ENCODE results near the gene SLC38A8.
A peak's percentile ranks its signal among the peaks of the same experiment; 100 is the strongest.

SLC38A8 gene

GRCh38 chr16:84049403-84050060 is 6.9 kb upstream of the SLC38A8 start:
- DNase-seq = peak in 6 of 56 donors; percentile 21 to 56 (median 32)

- no peak for DNase-seq
Observed at GRCh38 chr16:84048871-84049270, 6.3 kb upstream of the SLC38A8 start.

- no peak for DNase-seq
Observed at GRCh38 chr16:84048270-84048669, 5.7 kb upstream of the SLC38A8 start.

- DNase-seq = no peak
Observed at GRCh38 chr16:84047626-84048025, 5.0 kb upstream of the SLC38A8 start.

GRCh38 chr16:84047206-84047605 is 4.6 kb upstream of the SLC38A8 start:
- no peak for DNase-seq

GRCh38 chr16:84045818-84046470 is 3.3 kb upstream of the SLC38A8 start:
- no peak for DNase-seq

GRCh38 chr16:84045001-84045817 is 2.6 kb upstream of the SLC38A8 start:
- DNase-seq = no peak

- no peak for DNase-seq
Observed at GRCh38 chr16:84044118-84044488, 1.5 kb upstream of the SLC38A8 start.

- DNase-seq = no peak
Observed at GRCh38 chr16:84043486-84044117, 1.0 kb upstream of the SLC38A8 start.

GRCh38 chr16:84042879-84043485 is 387 bp upstream of the SLC38A8 start:
- no peak for DNase-seq

GRCh38 chr16:84041881-84042280 is 714 bp downstream of the SLC38A8 start:
- DNase-seq = no peak

GRCh38 chr16:84040823-84041820 is 1.5 kb downstream of the SLC38A8 start:
- DNase-seq = peak in 18 of 56 donors; percentile 6 to 58 (median 24)

- DNase-seq = peak in 1 of 56 donors; percentile 31
Observed at GRCh38 chr16:84040226-84040822, 2.3 kb downstream of the SLC38A8 start.

GRCh38 chr16:84039696-84040095 is 2.9 kb downstream of the SLC38A8 start:
- DNase-seq = no peak

GRCh38 chr16:84038469-84038868 is 4.1 kb downstream of the SLC38A8 start:
- DNase-seq = no peak

- DNase-seq = no peak
Observed at GRCh38 chr16:84036982-84037425, 5.6 kb downstream of the SLC38A8 start.

GRCh38 chr16:84036131-84036530 is 6.5 kb downstream of the SLC38A8 start:
- no peak for DNase-seq

GRCh38 chr16:84034516-84034915 is 8.1 kb downstream of the SLC38A8 start:
- no peak for DNase-seq

All from amygdala (tissue), 56 donors.